Muscle of leg (tissue), 11 donors: ENCODE measurements around the gene ADIPOR2. TPM values are rescaled to one million over a fixed set of nuclear protein-coding genes. Genes with fewer than 3 reads are reported as not detected.
"Not testable (repeated sequence)": the region's sequence is repeated elsewhere in the genome, so short reads cannot be mapped to it uniquely, and the experiment has no call there.

ENCODE experiments used
- DNase-seq: peaks from one replicate; pipeline ENCODE4 v3.0.0; 2013
- H3K27ac ChIP-seq: one replicate; pipeline ENCODE4 v1.5.1; 2013; ENCODE audit warnings: mild to moderate bottlenecking, low read length, control low read depth
- H3K27me3 ChIP-seq: one replicate; pipeline ENCODE4 v1.6.1; 2013; ENCODE audit warnings: low read length; ENCODE audit not compliant: control insufficient read depth, insufficient read depth
- H3K36me3 ChIP-seq: one replicate; pipeline ENCODE4 v1.6.1; 2013; ENCODE audit warnings: low read length; ENCODE audit not compliant: control insufficient read depth, insufficient read depth
- H3K4me1 ChIP-seq: one replicate; pipeline ENCODE4 v1.6.1; 2013; ENCODE audit warnings: low read length; ENCODE audit not compliant: control insufficient read depth, insufficient read depth
- H3K4me3 ChIP-seq: one replicate; pipeline ENCODE4 v1.5.1; 2013; ENCODE audit warnings: low read length, control low read depth
- H3K9me3 ChIP-seq: replicated peaks from 2 replicates; pipeline ENCODE4 v1.6.1; 2013; ENCODE audit warnings: low read depth, low read length; ENCODE audit not compliant: control insufficient read depth
- WGBS: methylation state at CpG from one replicate; pipeline ENCODE4 v1.1.5; 2013; ENCODE audit warnings: missing lambda C conversion rate; ENCODE audit not compliant: insufficient coverage; 5-methylcytosine and 5-hydroxymethylcytosine counted together
- polyA plus RNA-seq, 8 donors: library from polyadenylated mRNA; unstranded; fragments of 120-200 nt; gene quantifications; one replicate each; pipeline versions ENCODE4 v1.2.1 to v1.2.3, GENCODE V29; 2013; ENCODE audit warnings: inconsistent platforms in 1 of 8, low replicate concordance in 1 of 8; ENCODE audit not compliant: insufficient read length in 8 of 8, insufficient read depth in 1 of 8
- total RNA-seq: library from RNA; stranded (reverse); fragments of 120-200 nt; gene quantifications from one replicate; pipeline ENCODE4 v1.2.4, GENCODE V29; 2013

ADIPOR2 gene
- total and polyA plus RNA-seq, 9 donors, result 18.4 to 30.0 (median 25.1) TPM

DNA sequence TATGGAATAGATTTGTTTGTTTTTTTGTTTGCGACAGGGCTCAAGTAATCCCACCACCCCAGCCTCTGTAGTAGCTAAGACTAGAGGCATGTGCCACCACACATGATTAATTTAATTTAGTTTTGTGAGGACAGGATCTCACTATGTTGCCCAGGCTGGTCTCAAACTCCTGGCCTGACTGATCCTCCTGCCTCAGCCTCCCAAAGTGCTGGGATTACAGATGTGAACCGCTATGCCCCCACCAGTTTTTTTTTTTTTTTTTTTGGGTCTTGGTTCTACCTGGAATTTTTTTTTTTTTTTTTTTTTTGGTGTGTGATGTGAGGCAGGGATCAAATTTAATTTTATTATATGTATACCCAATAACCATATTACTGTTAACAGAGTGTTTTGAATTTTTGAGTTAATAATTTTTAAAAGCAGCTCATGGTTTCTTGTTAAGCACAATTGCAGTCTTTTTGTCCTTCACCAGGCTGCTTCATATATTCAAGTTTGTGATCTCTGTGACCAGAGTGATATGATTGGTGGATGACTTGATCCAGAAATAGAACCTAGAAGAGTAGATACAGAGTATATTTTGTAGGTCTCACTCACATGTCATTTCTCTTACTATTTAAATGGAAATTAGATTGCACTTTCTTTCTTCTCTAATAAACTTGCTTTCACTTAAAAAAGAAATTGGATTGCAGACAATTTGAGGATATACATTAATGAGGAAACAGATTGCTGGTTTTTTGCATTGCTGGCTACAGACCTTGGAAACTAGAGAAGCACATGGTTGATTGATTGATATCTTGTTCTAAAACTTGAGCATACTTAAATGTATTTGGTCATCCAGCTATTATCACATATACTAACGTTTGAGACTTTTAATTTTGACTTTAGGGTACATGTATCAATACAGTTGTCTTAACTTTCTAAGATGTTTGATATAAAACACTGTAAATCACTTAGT lies 13.2 kb downstream of the ADIPOR2 start:
- no peaks in the 10 kb centered on the region for H3K36me3 ChIP-seq
- H3K4me1 ChIP-seq, result no peaks in the 10 kb centered on the region
- H3K9me3 ChIP-seq, result no peaks in the 10 kb centered on the region
- no peak overlapping the region for H3K27ac ChIP-seq
- WGBS, result no CpG with 5 or more reads among the region's 3 CpGs
- no peaks in the 10 kb centered on the region for H3K27me3 ChIP-seq
- no peak for DNase-seq
- H3K4me3 ChIP-seq, result no peak overlapping the region

DNA sequence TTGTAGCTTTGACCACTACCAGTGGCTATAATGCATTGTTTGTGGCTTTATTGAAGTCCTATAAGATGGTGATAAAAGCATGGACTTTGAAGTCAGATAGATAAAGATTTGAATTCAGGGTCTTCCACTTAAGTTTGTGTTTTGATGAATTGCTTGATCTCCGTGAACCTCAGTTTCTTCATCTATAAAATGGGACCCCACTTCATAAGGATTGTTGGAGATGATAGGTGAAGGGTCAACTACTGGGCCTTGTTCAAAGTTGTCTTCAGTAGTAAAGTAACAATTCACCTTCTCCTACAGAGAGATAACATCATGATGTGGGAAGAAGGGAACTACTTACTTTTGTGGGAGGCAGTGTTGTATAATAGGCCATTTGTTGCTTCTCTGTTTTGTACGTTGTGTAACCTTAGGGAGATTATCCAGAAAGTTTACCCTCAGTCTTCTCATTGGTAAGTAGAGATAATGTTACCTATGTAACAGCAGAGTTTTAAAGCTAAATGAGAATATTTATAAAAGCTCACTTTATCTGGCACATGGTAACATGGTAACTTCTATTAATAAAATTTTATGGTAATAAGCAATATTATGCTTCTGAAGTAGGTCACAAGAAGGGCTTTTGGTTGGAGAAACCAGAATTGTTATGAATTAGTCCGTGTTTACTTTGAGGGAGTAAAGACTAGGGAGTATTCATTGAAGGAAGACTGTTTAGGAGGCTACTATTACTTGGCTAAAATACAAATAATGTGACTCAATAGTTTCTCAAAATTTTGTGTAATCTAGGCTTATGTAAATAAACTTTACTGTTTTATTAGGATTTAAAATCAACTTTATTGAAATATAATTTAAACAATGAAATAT lies 15.1 kb downstream of the ADIPOR2 start:
- no peak for DNase-seq
- WGBS, result no CpG with 5 or more reads among the region's 3 CpGs
- H3K4me1 ChIP-seq, result no peaks in the 10 kb centered on the region
- H3K9me3 ChIP-seq, result no peaks in the 10 kb centered on the region
- no peak overlapping the region for H3K27ac ChIP-seq
- no peaks in the 10 kb centered on the region for H3K36me3 ChIP-seq
- no peak overlapping the region for H3K4me3 ChIP-seq
- no peaks in the 10 kb centered on the region for H3K27me3 ChIP-seq

DNA sequence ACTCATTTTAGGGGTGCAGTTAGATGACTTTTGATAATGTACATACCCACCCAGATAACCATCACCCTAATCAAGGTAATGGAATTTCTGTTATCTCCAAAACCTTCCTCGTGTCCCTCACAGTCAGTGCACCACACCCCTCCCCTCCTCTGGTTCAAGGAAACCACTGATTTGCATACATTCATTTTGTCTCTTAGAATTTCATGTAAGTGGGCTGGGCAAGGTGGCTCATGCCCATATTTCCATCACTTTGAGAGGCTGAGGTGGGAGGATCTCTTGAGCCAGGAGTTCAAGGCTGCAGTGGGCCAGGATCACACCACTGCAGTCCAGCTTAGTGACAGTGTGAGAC lies 15.7 kb downstream of the ADIPOR2 start:
- no peak for DNase-seq
- H3K36me3 ChIP-seq, result no peaks in the 10 kb centered on the region
- no CpG with 5 or more reads among the region's 1 CpG for WGBS
- no peak overlapping the region for H3K27ac ChIP-seq
- H3K9me3 ChIP-seq, result no peaks in the 10 kb centered on the region
- H3K4me1 ChIP-seq, result no peaks in the 10 kb centered on the region
- H3K27me3 ChIP-seq, result no peaks in the 10 kb centered on the region
- no peak overlapping the region for H3K4me3 ChIP-seq

DNA sequence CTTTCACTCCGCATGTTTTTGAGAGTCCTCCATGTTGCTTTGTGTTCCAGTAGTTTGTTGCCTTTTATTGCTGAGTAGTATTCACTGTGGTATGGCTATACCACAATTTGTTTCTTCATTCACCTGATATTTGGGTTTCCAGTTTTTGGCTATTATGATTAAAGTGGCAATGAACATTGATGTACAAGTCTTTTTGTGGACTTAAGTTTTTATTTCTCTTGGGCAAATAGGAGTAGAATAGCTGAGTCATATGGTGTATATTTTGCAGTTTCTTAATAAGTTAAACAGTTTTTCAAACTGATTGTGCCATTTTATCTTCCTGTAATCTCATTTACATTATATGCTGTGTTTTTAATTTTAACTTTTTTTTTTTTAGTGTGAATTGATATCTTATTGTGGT lies 16.2 kb downstream of the ADIPOR2 start:
- H3K27ac ChIP-seq, result no peak overlapping the region
- no peak overlapping the region for H3K4me3 ChIP-seq
- H3K4me1 ChIP-seq, result no peaks in the 10 kb centered on the region
- H3K9me3 ChIP-seq, result no peaks in the 10 kb centered on the region
- no peak for DNase-seq
- H3K36me3 ChIP-seq, result no peaks in the 10 kb centered on the region
- no CpG with 5 or more reads among the region's 1 CpG for WGBS
- no peaks in the 10 kb centered on the region for H3K27me3 ChIP-seq

DNA sequence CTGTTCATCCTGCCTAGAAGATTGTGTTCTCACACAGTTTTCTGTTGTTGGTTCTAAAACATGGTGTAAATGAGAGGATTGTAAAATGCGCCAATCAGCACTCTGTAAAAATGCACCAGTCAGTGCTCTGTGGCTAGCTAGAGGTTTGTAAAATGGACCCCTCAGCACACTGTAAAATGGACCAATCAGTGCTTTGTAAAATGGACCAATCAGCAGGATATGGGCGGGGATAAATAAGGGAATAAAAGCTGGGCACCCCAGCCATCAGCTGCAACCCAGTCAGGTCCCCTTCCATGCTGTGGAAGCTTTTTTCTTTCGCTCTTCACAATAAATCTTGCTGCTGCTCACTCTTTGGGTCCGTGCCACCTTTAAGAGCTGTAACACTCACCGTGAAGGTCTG lies 19.1 kb downstream of the ADIPOR2 start:
- not testable (repeated sequence) for H3K4me3 ChIP-seq, DNase-seq, H3K36me3 ChIP-seq, H3K9me3 ChIP-seq, H3K27me3 ChIP-seq, H3K27ac ChIP-seq, H3K4me1 ChIP-seq
- 100% methylated on average over 5 of the region's 5 CpGs for WGBS

DNA sequence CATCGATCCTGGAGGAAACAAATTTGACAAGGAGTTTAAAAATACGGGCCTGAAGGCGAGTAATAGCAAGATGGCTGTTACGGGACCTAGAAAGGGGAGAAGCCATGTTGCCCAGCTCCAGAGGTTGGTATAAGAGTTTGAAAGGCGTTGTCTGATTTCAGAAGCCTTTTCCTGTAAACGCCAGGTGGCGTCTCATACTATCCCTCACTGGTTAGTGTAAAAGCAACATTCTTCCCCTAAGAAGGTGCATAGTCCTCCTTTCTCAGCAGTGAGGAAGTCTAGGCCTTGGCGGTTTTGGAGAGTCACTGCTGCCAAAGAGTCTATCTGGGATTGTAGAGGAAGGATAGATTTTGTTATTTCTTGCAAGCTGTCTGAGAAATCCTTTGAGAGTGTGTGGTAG lies 20.0 kb downstream of the ADIPOR2 start:
- WGBS, result 100% methylated on average over 4 of the region's 8 CpGs
- not testable (repeated sequence) for H3K36me3 ChIP-seq, H3K9me3 ChIP-seq, H3K27me3 ChIP-seq, H3K27ac ChIP-seq, DNase-seq, H3K4me1 ChIP-seq, H3K4me3 ChIP-seq

DNA sequence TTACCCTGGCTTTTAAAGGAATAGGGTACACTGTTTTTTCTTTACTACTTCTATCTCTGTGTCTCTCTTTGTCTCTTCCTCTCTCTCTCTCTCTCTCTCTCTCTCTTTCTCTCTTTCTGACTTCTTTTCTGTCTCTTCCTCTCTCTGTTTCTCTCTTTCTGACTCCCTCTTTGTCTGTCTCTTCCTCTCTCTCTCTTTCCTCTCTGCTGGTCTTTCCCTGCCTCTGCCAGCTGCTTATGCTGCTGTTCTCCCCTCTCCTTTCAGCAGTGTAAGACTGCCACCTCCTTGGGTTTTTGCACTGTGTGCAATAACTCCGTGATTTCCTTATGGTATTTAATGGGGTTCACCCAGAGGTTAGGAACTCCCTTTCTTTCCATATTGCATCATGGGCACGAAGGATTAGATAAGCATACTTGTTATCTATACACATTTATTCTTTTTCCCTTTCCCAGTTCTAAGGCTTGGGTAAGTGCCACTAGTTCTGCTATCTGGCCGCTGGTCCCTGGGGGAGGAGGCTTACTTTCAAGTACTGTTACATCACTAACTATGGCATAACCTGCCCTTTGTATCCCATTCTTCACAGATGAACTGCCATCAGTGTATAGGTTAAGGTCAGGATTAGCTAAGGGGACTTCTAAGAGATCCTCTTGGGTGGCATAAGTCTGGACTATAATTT lies 20.8 kb downstream of the ADIPOR2 start:
- H3K36me3 ChIP-seq, H3K27me3 ChIP-seq, H3K4me3 ChIP-seq, DNase-seq, H3K27ac ChIP-seq, H3K4me1 ChIP-seq, H3K9me3 ChIP-seq: not testable (repeated sequence)
- WGBS, result no CpG with 5 or more reads among the region's 3 CpGs

DNA sequence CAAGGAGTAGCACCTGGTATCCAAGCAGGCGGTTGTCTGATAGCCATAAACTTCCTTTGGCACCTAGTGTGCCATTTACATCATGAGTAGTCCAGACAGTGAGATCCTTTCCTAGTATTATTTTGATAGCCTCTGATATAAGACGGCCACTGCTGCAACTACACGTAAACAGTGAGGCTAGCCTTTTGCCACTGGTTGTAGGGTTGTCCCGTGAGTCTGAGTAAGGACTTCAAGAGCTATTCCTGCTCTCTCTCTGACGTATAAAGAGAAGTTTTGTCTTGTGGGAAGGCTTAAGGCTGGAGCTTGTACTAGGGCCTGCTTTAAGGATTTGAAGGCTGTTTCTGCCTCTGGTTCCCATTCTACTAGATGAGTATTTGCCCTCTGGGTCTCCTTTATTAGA lies 21.4 kb downstream of the ADIPOR2 start:
- DNase-seq, H3K4me1 ChIP-seq, H3K9me3 ChIP-seq, H3K36me3 ChIP-seq, H3K4me3 ChIP-seq, H3K27ac ChIP-seq, H3K27me3 ChIP-seq: not testable (repeated sequence)
- WGBS, result 93% methylated on average over 4 of the region's 5 CpGs

DNA sequence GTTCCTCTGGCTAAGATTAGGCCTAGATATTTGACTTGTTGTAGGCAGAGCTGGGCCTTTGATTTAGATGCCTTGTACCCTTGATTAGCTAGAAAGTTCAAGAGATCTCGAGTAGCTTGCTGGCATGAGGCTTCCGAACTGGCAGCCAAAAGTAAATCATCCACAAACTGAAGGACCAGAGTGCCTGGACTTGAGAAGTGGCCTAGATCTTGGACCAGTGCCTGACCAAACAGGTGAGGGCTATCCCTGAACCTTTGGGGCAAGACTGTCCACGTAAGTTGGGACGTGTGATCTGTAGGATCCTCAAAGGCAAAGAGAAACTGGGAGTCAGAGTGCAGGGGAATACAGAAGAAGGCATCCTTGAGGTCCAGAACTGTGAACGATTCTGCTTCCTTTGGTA lies 22.0 kb downstream of the ADIPOR2 start:
- H3K27me3 ChIP-seq, H3K9me3 ChIP-seq, H3K27ac ChIP-seq, H3K4me1 ChIP-seq, H3K4me3 ChIP-seq, DNase-seq, H3K36me3 ChIP-seq: not testable (repeated sequence)
- 92% methylated on average over 5 of the region's 5 CpGs for WGBS

DNA sequence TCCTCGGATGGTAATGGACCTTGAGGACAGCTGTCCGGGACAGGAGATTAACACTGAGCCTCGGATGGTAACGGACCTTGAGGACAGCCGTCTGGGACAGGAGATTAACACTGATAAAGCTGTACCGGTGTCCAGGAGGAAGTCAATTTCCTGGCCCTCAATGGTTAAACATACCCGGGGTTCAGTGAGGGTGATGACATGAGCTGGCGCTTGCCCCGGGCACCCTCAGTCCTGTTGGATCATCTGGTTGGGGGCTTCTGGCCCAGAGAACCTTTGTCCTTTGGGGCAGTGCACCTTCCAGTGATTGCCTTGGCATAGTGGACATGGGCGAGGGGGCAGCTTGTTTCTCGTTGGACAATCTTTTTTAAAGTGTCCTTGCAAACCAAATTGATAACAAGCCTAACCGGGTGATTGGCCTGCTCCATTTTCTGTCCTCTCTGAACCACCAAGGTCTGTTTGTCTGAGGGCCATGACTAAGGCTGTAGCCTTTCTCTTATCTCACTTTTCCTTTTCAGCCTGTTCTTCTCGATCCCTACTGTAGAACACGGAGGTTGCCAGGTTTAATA lies 23.0 kb downstream of the ADIPOR2 start:
- WGBS, result 90% methylated on average over 14 of the region's 14 CpGs
- not testable (repeated sequence) for H3K4me1 ChIP-seq, H3K9me3 ChIP-seq, H3K27ac ChIP-seq, DNase-seq, H3K27me3 ChIP-seq, H3K4me3 ChIP-seq, H3K36me3 ChIP-seq
